MCF 10A (cell line): ENCODE results near the gene CIART. TPM values are rescaled to one million over a fixed set of nuclear protein-coding genes. Genes with fewer than 3 reads are reported as not detected.

ENCODE experiments used
- BruUV-seq: library from RNA; stranded (reverse); fragments of 400-500 nt; replicated peaks from 2 replicates; lab custom pipeline; 2021; lab: Mats Ljungman, UMichigan
- CTCF ChIA-PET: fragments of 300-600 bp; sonication (Branson Sonifier 250); formaldehyde crosslinking; extraction: SDS; loops from one replicate; lab custom pipeline; 2021; ENCODE audit warnings: antibody characterized with exemption, inconsistent platforms; lab: Yijun Ruan, JAX
- POLR2A ChIA-PET: fragments of 300-600, 350-650 bp; sonication (Branson Sonifier 250); formaldehyde crosslinking; extraction: SDS; loops from one replicate; lab custom pipeline; 2020; ENCODE audit warnings: antibody characterized with exemption, inconsistent platforms; lab: Yijun Ruan, JAX
- DNase-seq: peaks from one replicate; pipeline ENCODE4 v3.0.0-alpha.2; 2018; ENCODE audit not compliant: unreplicated experiment
- H3K27ac Mint-ChIP-seq: one replicate; pipeline ENCODE4 v1.8.0; 2022; ENCODE audit warnings: mild to moderate bottlenecking, low read depth, mixed read lengths; ENCODE audit not compliant: unreplicated experiment
- H3K27me3 Mint-ChIP-seq: one replicate; pipeline ENCODE4 v1.8.0; 2022; ENCODE audit warnings: mixed read lengths; ENCODE audit not compliant: insufficient read depth, unreplicated experiment
- H3K36me3 Mint-ChIP-seq: one replicate; pipeline ENCODE4 v1.8.0; 2022; ENCODE audit warnings: mild to moderate bottlenecking, moderate library complexity, mixed read lengths; ENCODE audit not compliant: insufficient read depth, unreplicated experiment
- H3K4me1 Mint-ChIP-seq: one replicate; pipeline ENCODE4 v1.8.0; 2022; ENCODE audit warnings: mixed read lengths; ENCODE audit not compliant: insufficient read depth, unreplicated experiment
- H3K4me3 Mint-ChIP-seq: one replicate; pipeline ENCODE4 v1.8.0; 2022; ENCODE audit warnings: mild to moderate bottlenecking, moderate library complexity, mixed read lengths; ENCODE audit not compliant: unreplicated experiment
- H3K9me3 Mint-ChIP-seq: one replicate; pipeline ENCODE4 v1.8.0; 2022; ENCODE audit warnings: mixed read lengths; ENCODE audit not compliant: unreplicated experiment
- CTCF ChIP-seq: fragments of 200-600 bp; IDR thresholded peaks from one replicate; pipeline ENCODE4 v1.8.0; 2022; ENCODE audit warnings: antibody characterized with exemption, mild to moderate bottlenecking; ENCODE audit not compliant: unreplicated experiment
- intact Hi-C: fragments of 100-400 bp; cut with micrococcal nuclease; formaldehyde crosslinking; loops from 2 replicates; pipeline ENCODE4 v1.14.1; 2022
- total RNA-seq: library from RNA; stranded (reverse); gene quantifications from 2 replicates; pipeline ENCODE4 v1.2.3, GENCODE V29; 2022

CIART gene
- total RNA-seq, 1 experiment from 2014 or later, result 5.2 TPM

DNA sequence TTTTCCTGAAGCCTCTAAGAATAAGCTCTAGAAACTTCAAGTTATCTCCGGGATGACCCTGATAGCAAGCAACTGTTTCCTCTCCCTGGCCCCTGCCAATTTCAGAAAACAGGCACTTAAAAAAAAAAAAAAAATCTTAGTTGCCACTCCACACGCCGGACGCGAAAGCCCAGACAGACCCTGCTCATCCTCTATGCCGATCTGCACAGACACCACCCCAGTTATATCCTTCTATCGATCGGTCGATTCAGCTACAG, 48.1 kb upstream of the CIART start:
- DNase-seq, result no peak
- ChIA-PET CTCF (interaction anchor here (0.7 to 1.7 kb wide), 6 partner anchors 9 to 161 kb away, joined by 3 to 7 read pairs (median 4); no protein-coding TSS in a partner anchor), POLR2A (interaction anchor here (0.6 to 5.0 kb wide), 36 partner anchors 9 to 1758 kb away, joined by 3 to 37 read pairs (median 6); partner anchors contain the start of genes APH1A, OTUD7B, PRPF3 and RPRD2)
- Mint-ChIP-seq H3K27ac (no peak overlapping the region), H3K4me1 (peaks cover 11% of the 10 kb centered on the region), H3K9me3 (no peaks in the 10 kb centered on the region), H3K27me3 (no peaks in the 10 kb centered on the region), H3K4me3 (no peak overlapping the region), H3K36me3 (peaks cover 18% of the 10 kb centered on the region)
- no peak for TF ChIP-seq CTCF
- no TSS peak for BruUV-seq
- intact Hi-C loops, result no loop called here

DNA sequence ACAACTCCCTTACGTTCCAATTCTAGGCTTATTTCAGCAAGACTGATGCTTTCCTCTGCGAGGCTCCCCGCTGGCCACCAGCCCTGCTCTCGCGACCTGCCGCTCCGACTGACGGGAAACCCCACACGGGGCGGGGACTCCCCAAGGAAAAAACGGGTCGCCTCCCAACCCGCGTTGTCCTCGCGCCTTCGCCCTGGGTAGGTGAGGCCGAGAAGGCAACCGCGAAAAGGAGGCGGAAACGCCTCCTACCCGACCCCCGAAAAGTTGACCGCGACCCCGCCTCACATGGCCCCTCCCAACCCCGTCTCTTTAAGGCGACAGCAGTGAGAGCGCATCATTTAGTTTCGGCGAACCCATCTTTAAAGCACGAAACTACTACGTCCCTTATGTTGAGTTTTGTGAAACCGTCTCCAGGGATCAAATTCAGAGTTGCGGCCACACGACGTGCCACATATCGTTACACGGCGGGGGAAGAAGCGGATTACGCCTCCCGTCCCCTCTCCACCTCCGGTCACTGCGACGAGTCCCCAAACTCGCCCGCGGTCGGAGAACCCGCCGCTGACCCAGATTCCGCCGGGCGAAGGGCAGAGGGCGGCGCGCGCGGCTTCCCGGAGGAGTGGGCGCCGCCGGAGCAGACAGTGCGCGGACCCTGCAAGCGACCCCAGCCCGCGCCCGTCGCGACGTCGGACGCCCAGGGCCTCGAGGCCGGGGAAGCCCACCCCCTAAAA, 47.6 kb upstream of the CIART start:
- peaks cover 11% of the 10 kb centered on the region for H3K4me1 Mint-ChIP-seq
- POLR2A ChIA-PET, result interaction anchor here (0.7 to 5.0 kb wide), 41 partner anchors 10 to 1758 kb away, joined by 3 to 37 read pairs (median 5); partner anchors contain the start of genes APH1A, OTUD7B, RPRD2 and SF3B4
- no peaks in the 10 kb centered on the region for H3K9me3 Mint-ChIP-seq
- H3K4me3 Mint-ChIP-seq, result no peak overlapping the region
- H3K27me3 Mint-ChIP-seq, result no peaks in the 10 kb centered on the region
- CTCF ChIA-PET, result interaction anchor here (0.7 to 1.7 kb wide), 5 partner anchors 10 to 48 kb away, joined by 3 to 7 read pairs (median 4); no protein-coding TSS in a partner anchor
- no peak overlapping the region for H3K27ac Mint-ChIP-seq
- intact Hi-C loops, result no loop called here
- peak; percentile 89 for DNase-seq
- BruUV-seq, result TSS peak; percentile 87
- no peak for TF ChIP-seq CTCF
- peaks cover 13% of the 10 kb centered on the region for H3K36me3 Mint-ChIP-seq

DNA sequence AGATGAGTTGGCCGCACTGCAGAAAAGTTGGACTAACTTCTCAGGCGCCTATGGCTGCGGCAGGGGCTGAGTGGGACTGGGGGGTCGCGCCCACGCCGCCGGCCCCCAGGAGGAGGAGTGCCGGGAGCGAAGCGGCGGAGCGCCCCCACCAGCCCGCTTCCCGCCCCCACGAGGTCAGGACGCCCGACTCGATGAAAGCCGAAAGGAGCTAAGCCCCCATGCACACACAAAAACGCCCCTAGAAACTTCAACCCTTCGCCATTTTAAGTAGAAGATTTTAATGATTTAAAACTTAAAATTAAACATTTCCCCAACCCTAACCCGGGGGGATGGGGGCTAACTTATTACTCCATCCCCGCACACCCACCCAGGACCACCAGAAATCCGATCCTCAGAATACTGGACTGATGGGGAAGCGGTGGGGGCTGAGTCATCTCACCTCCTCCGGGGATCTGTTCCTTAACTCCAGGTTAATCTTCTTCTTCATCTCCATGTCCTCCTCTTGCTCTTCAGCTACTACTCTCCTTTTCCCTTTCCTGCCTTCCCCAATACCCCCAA, 47.0 kb upstream of the CIART start:
- peak; percentile 33 for DNase-seq
- H3K9me3 Mint-ChIP-seq, result no peaks in the 10 kb centered on the region
- CTCF ChIA-PET, result interaction anchor here (0.6 to 0.8 kb wide), 3 partner anchors 238 to 741 kb away, joined by 3 read pairs; no protein-coding TSS in a partner anchor
- H3K4me1 Mint-ChIP-seq, result peaks cover 11% of the 10 kb centered on the region
- peaks cover 7% of the 10 kb centered on the region for H3K36me3 Mint-ChIP-seq
- intact Hi-C loops, result no loop called here
- POLR2A ChIA-PET, result interaction anchor here (0.7 to 5.0 kb wide), 30 partner anchors 11 to 386 kb away, joined by 3 to 37 read pairs (median 4); partner anchors contain the start of genes APH1A, C1orf54, MCL1 and RPRD2
- H3K27ac Mint-ChIP-seq, result no peak overlapping the region
- no peaks in the 10 kb centered on the region for H3K27me3 Mint-ChIP-seq
- no peak for TF ChIP-seq CTCF
- no peak overlapping the region for H3K4me3 Mint-ChIP-seq
- BruUV-seq, result no TSS peak
